ENCODE results near the gene GAL.

- no peak for TF ChIP-seq POLR2A (IDR thresholded peaks at IDR 0.05)
- TF ChIP-seq, protein P1, sequence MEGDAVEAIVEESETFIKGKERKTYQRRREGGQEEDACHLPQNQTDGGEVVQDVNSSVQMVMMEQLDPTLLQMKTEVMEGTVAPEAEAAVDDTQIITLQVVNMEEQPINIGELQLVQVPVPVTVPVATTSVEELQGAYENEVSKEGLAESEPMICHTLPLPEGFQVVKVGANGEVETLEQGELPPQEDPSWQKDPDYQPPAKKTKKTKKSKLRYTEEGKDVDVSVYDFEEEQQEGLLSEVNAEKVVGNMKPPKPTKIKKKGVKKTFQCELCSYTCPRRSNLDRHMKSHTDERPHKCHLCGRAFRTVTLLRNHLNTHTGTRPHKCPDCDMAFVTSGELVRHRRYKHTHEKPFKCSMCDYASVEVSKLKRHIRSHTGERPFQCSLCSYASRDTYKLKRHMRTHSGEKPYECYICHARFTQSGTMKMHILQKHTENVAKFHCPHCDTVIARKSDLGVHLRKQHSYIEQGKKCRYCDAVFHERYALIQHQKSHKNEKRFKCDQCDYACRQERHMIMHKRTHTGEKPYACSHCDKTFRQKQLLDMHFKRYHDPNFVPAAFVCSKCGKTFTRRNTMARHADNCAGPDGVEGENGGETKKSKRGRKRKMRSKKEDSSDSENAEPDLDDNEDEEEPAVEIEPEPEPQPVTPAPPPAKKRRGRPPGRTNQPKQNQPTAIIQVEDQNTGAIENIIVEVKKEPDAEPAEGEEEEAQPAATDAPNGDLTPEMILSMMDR (IDR thresholded peaks at IDR 0.05) = no peak
Observed at GRCh38 chr11:68687311-68687710, 3.0 kb downstream of the GAL start.

Data from Peyer's patch (tissue), 4 donors.